Measurements from ENCODE around the gene ALG13. TPM values are rescaled to one million over a fixed set of nuclear protein-coding genes. Genes with fewer than 3 reads are reported as not detected.
"Not testable (repeated sequence)": the region's sequence is repeated elsewhere in the genome, so short reads cannot be mapped to it uniquely, and the experiment has no call there.

ALG13 gene
- total RNA-seq, 1 experiment from 2014 or later = 147 TPM

GRCh38 chrX:111778591-111778990, 97.6 kb downstream of the ALG13 start:
- no peak overlapping the region for H3K27ac Mint-ChIP-seq (ENCODE audit: low read depth, unreplicated experiment)
- ChIA-PET POLR2A (no interaction called here), CTCF (no interaction called here)
- TF ChIP-seq CTCF (IDR thresholded peaks at IDR 0.05; ENCODE audit: unreplicated experiment) = no peak
- H3K4me3 Mint-ChIP-seq (ENCODE audit: unreplicated experiment) = no peak overlapping the region
- peaks cover 6% of the 10 kb centered on the region for H3K4me1 Mint-ChIP-seq (ENCODE audit: insufficient read depth, unreplicated experiment)
- intact Hi-C loops (cut with micrococcal nuclease) = no loop called here
- peaks cover 69% of the 10 kb centered on the region for H3K27me3 Mint-ChIP-seq (ENCODE audit: insufficient read depth, unreplicated experiment)
- no peak for DNase-seq (ENCODE audit: unreplicated experiment)
- BruUV-seq (replicated peaks) = no TSS peak
- no peaks in the 10 kb centered on the region for H3K36me3 Mint-ChIP-seq (ENCODE audit: insufficient read depth, unreplicated experiment)
- H3K9me3 Mint-ChIP-seq (ENCODE audit: unreplicated experiment) = no peaks in the 10 kb centered on the region

GRCh38 chrX:111779582-111779981, 98.6 kb downstream of the ALG13 start:
- no TSS peak for BruUV-seq (replicated peaks)
- H3K4me1 Mint-ChIP-seq (ENCODE audit: insufficient read depth, unreplicated experiment) = peaks cover 6% of the 10 kb centered on the region
- ChIA-PET POLR2A (no interaction called here), CTCF (no interaction called here)
- TF ChIP-seq CTCF (IDR thresholded peaks at IDR 0.05; ENCODE audit: unreplicated experiment) = no peak
- peak; percentile 2 for DNase-seq (ENCODE audit: unreplicated experiment)
- intact Hi-C loops (cut with micrococcal nuclease) = no loop called here
- H3K9me3 Mint-ChIP-seq (ENCODE audit: unreplicated experiment) = no peaks in the 10 kb centered on the region
- no peak overlapping the region for H3K27ac Mint-ChIP-seq (ENCODE audit: low read depth, unreplicated experiment)
- H3K4me3 Mint-ChIP-seq (ENCODE audit: unreplicated experiment) = no peak overlapping the region
- no peaks in the 10 kb centered on the region for H3K36me3 Mint-ChIP-seq (ENCODE audit: insufficient read depth, unreplicated experiment)
- H3K27me3 Mint-ChIP-seq (ENCODE audit: insufficient read depth, unreplicated experiment) = peaks cover 71% of the 10 kb centered on the region

- H3K36me3 Mint-ChIP-seq (ENCODE audit: insufficient read depth, unreplicated experiment) = peaks cover 5% of the 10 kb centered on the region
- POLR2A ChIA-PET = no interaction called here
- no TSS peak for BruUV-seq (replicated peaks)
These were observed 103.7 kb downstream of the ALG13 start for GRCh38 chrX:111784667-111785066.

GRCh38 chrX:111790054-111790453, 109.1 kb downstream of the ALG13 start:
- Mint-ChIP-seq H3K27me3 (ENCODE audit: insufficient read depth, unreplicated experiment) (peaks cover 40% of the 10 kb centered on the region), H3K9me3 (ENCODE audit: unreplicated experiment) (peaks cover 29% of the 10 kb centered on the region)
- H3K4me3 Mint-ChIP-seq (ENCODE audit: unreplicated experiment); CTCF ChIA-PET; H3K36me3 Mint-ChIP-seq (ENCODE audit: insufficient read depth, unreplicated experiment); POLR2A ChIA-PET; BruUV-seq (replicated peaks); H3K27ac Mint-ChIP-seq (ENCODE audit: low read depth, unreplicated experiment); DNase-seq (ENCODE audit: unreplicated experiment); intact Hi-C loops (cut with micrococcal nuclease); H3K4me1 Mint-ChIP-seq (ENCODE audit: insufficient read depth, unreplicated experiment): not testable (repeated sequence)

More at GRCh38 chrX:111784667-111785066, 103.7 kb downstream of the ALG13 start:
- Mint-ChIP-seq H3K27ac (ENCODE audit: low read depth, unreplicated experiment) (no peak overlapping the region), H3K4me3 (ENCODE audit: unreplicated experiment) (no peak overlapping the region), H3K27me3 (ENCODE audit: insufficient read depth, unreplicated experiment) (peaks cover 72% of the 10 kb centered on the region), H3K4me1 (ENCODE audit: insufficient read depth, unreplicated experiment) (no peaks in the 10 kb centered on the region), H3K9me3 (ENCODE audit: unreplicated experiment) (peaks cover 26% of the 10 kb centered on the region)
- DNase-seq (ENCODE audit: unreplicated experiment) = no peak
- no peak for TF ChIP-seq CTCF (IDR thresholded peaks at IDR 0.05; ENCODE audit: unreplicated experiment)
- intact Hi-C loops (cut with micrococcal nuclease) = no loop called here
- CTCF ChIA-PET = no interaction called here

Other genes starting within 250 kb of the ALG13 start
- gene SERTM2, start 169.5 kb upstream of the ALG13 start, total RNA-seq (2022) = not detected in 2 replicates
- not detected in 2 replicates for gene TRPC5OS, start 195.0 kb downstream of the ALG13 start, total RNA-seq (2022)

Data from MCF 10A (cell line).